ENCODE data around the gene GCSAM.

- TF ChIP-seq CTCF (IDR thresholded peaks at IDR 0.05; ENCODE audit: poor library complexity): no peak
- TF ChIP-seq EZH2phosphoT487 (IDR thresholded peaks at IDR 0.05; ENCODE audit: low read depth, severe bottlenecking, unreplicated experiment): no peak
These were observed at the start of gene GCSAM for GRCh38 chr3:112132975-112133448.

All from hepatocyte (in vitro differentiated cells).